IPS-20b (cell line): ENCODE results near the gene TST.
A peak's percentile ranks its signal among the peaks of the same experiment; 100 is the strongest.

Experiments
- H3K27ac ChIP-seq: one replicate; pipeline ENCODE4 v1.5.1; 2013; ENCODE audit warnings: low read length
- H3K27me3 ChIP-seq: 2 replicates; pipeline ENCODE4 v1.6.1; 2013; ENCODE audit warnings: mild to moderate bottlenecking, low read length, inconsistent platforms; ENCODE audit not compliant: insufficient read depth
- H3K36me3 ChIP-seq: 2 replicates; pipeline ENCODE4 v1.6.1; 2013; ENCODE audit warnings: low read depth, mild to moderate bottlenecking, inconsistent platforms, low read length, moderate library complexity; ENCODE audit not compliant: insufficient read depth
- H3K4me1 ChIP-seq: 2 replicates; pipeline ENCODE4 v1.6.1; 2013; ENCODE audit warnings: mild to moderate bottlenecking, control low read depth, inconsistent platforms, low read length, moderate library complexity; ENCODE audit not compliant: insufficient read depth
- H3K4me3 ChIP-seq: 2 replicates; pipeline ENCODE4 v1.5.1; 2013; ENCODE audit warnings: mild to moderate bottlenecking, low read length, inconsistent platforms
- H3K9ac ChIP-seq: 2 replicates; pipeline ENCODE4 v1.6.1; 2013; ENCODE audit warnings: low read depth, mild to moderate bottlenecking, inconsistent platforms, low read length, moderate library complexity
- H3K9me3 ChIP-seq: 2 replicates; pipeline ENCODE4 v1.6.1; 2013; ENCODE audit warnings: mild to moderate bottlenecking, low read depth, low read length, inconsistent platforms; ENCODE audit not compliant: insufficient read depth

The TST gene

DNA sequence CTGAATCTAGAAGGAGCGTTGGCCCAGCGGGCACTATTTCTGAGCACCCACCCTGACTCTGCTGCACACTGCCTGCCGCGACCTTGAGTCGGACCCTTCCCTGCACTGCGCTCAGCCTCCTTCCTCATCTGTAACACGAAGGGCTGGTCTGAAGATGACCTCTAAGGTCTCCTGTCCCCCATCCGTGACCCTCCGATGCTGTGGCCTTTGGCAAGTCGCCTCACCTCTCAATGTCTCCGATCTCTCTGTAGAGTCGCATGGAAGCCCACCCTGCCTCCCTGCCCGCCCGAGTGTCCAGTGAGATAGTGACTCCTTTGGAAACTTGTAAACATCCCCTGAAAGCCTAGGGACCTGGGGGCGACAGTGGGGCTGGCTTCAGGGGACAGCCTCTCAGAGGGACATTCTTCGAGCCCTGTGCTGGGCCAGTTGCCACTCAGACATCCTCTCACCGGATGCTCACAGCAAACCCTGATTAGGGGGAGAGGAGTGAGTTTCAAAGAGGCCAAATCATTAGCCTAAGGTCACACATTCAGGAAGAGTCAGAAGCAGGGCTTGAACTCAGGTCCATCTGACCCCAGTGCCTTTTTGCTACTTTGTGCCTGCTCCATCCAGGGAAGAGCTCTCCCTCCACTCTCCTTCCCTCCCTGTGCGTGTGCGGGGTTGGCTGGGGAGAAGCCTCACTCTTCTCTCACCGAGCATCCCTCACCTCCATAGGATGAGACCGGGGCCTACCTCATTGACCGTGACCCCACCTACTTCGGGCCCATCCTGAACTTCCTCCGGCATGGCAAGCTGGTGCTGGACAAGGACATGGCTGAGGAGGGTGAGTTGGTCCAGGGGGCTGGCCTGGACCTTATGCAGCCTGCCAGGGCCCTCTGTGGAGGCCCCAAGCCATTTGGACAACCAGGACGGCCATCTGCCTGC is 33.4 kb upstream of the TST start:
- H3K27ac ChIP-seq, result no peak overlapping the region
- H3K36me3 ChIP-seq, result peaks cover 20% of the 10 kb centered on the region; the same call in 1 of the 2 replicates
- no peaks in the 10 kb centered on the region for H3K9me3 ChIP-seq
- H3K27me3 ChIP-seq, result peaks cover 8% of the 10 kb centered on the region
- no peak overlapping the region for H3K9ac ChIP-seq
- no peaks in the 10 kb centered on the region for H3K4me1 ChIP-seq
- H3K4me3 ChIP-seq, result peak overlapping the region; percentile 82

DNA sequence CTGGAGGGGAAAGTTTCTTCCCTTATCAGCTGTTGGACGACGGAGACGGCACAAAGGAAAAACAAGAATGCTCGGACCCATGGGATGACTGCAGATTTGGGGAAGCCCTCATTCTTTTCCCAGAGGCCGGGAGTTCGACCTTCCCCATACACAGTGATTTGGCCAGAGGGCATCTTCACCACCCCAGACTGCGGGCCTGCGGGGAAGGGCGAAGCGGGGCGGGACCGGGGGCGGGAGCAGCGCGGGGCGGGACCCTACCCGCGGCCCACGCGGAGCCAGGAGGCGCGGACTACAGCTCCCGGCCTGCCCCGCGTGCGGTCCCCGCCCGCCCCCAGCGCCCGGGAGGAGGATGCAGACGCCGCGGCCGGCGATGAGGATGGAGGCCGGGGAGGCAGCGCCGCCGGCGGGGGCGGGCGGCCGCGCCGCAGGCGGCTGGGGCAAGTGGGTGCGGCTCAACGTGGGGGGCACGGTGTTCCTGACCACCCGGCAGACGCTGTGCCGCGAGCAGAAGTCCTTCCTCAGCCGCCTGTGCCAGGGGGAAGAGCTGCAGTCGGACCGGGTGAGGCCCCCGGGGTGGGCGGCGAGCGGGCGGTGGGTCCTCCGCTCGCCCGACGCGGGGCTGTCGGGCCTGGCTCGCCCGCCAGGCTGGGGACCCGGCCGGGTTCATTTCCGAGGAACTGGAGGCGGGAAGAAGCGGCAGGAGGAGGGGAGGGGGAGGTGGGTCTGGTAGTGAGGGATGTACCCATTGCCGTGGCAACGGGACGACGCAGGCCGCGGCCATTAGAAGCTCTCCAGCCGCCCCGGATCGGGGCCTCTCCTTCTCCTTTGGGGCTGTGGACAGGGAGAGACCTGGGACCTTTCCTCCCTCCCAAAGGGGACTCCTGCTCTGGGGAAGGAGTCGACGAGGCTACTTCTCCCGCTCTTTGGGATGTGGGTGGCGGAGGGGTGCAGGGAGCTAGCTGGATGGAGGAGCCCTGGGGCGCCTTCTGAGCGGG is 32.4 kb upstream of the TST start, which contains the start of gene KCTD17:
TSS of gene KCTD17 (plus strand) at position 352 of the 995 bp plus-strand sequence. CDS start at position 371, 19 bp downstream.
- Histone ChIP-seq H3K9me3 (no peaks in the 10 kb centered on the region), H3K4me1 (no peaks in the 10 kb centered on the region), H3K27me3 (peaks cover 8% of the 10 kb centered on the region), H3K4me3 (peak within 1 kb of the TSS; percentile 82), H3K27ac (no peak within 1 kb of the TSS), H3K9ac (peak within 1 kb of the TSS; percentile 65; the same call in 1 of the 2 replicates), H3K36me3 (peaks cover 15% of the 10 kb centered on the region; the same call in 1 of the 2 replicates)

DNA sequence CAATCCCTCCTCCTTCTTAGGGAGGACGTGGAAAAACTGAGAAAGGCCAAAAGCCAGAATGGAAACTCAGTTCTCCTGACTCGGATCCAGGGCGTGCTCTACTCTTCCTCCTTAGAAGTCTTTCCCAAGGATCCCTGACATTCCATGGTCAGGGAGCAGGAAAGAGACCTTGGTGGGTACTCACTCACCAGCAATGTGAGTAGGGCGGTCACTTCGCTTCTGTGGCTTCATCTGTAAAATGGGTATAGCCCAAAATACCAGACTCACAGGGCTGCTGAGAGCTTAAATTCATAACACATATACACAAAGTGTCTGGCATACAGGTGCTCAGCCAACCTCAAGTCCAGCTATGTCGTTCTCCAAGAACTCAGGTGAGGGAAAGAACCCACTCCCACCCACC is 31.7 kb upstream of the TST start:
- H3K36me3 ChIP-seq, result peaks cover 9% of the 10 kb centered on the region; the same call in 1 of the 2 replicates
- no peak overlapping the region for H3K9ac ChIP-seq
- no peaks in the 10 kb centered on the region for H3K4me1 ChIP-seq
- H3K27ac ChIP-seq, result no peak overlapping the region
- H3K27me3 ChIP-seq, result peaks cover 8% of the 10 kb centered on the region
- peak overlapping the region; percentile 82; the same call in 1 of the 2 replicates for H3K4me3 ChIP-seq
- H3K9me3 ChIP-seq, result no peaks in the 10 kb centered on the region

DNA sequence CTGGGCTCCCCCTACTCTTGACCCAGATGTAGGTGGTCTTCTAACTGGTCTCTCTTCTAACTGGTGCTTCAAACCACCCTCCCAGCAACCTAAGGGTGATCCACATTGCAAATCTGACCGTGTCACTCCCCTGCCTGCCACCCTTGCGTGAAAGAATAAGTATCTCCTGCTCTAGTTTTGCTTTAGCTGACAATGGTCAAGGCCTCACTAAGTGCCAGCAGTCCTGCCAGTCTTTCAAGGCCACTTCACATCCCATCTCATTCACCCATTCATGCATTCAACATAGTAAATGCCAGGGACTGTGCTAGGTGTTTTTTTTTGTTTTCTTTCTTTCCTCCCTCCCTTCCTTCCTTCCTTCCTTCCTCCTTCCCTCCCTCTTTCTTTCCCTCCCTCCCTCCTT is 30.0 kb upstream of the TST start:
- Histone ChIP-seq H3K27ac (no peak overlapping the region), H3K4me3 (no peak overlapping the region), H3K9ac (no peak overlapping the region), H3K27me3 (peaks cover 8% of the 10 kb centered on the region), H3K9me3 (no peaks in the 10 kb centered on the region), H3K36me3 (peaks cover 6% of the 10 kb centered on the region; the same call in 1 of the 2 replicates), H3K4me1 (no peaks in the 10 kb centered on the region)

DNA sequence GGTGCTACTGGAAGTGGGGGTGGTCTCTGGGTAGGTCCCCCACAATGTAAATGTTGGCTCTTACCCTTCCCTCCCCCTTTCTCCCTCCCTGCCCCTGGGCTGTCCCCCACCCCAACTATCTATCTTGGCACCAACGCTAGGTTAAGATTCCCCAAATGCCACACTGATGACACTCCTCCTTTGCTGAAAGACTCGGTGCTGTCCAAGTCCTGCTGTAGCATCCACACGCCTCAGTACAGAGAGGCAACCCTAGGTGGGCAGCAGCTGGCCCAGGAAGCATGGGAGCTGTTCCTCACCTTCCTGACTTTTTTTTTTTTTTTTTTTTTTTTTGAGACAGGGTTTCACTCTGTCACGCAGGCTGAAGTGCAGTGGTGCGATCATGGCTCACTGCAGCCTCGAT is 28.9 kb upstream of the TST start:
- no peaks in the 10 kb centered on the region for H3K36me3 ChIP-seq
- H3K4me3 ChIP-seq, result no peak overlapping the region
- H3K27ac ChIP-seq, result no peak overlapping the region
- no peak overlapping the region for H3K9ac ChIP-seq
- H3K4me1 ChIP-seq, result no peaks in the 10 kb centered on the region
- peaks cover 8% of the 10 kb centered on the region for H3K27me3 ChIP-seq
- H3K9me3 ChIP-seq, result no peaks in the 10 kb centered on the region

DNA sequence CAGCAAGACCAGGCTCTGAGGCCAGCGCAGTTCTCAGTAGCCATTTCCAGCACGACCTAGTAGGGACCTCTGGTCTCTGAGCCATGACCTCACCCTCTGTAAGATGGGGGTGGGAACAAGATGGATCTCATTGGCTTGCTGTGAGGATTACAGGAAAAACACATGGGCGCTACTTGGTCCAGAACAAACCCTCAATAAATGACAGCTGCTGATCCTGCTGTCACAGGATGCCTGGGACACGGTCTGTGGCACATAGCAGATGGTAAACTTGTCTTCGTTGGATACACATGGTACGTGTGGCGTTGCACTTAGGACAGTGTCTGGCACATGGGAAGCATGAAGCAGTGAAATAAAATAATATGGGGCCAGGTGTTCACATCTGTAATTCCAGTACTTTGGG is 27.8 kb upstream of the TST start:
- Histone ChIP-seq H3K27ac (no peak overlapping the region), H3K9ac (no peak overlapping the region), H3K27me3 (peaks cover 8% of the 10 kb centered on the region), H3K4me3 (no peak overlapping the region), H3K36me3 (no peaks in the 10 kb centered on the region), H3K4me1 (no peaks in the 10 kb centered on the region), H3K9me3 (no peaks in the 10 kb centered on the region)

DNA sequence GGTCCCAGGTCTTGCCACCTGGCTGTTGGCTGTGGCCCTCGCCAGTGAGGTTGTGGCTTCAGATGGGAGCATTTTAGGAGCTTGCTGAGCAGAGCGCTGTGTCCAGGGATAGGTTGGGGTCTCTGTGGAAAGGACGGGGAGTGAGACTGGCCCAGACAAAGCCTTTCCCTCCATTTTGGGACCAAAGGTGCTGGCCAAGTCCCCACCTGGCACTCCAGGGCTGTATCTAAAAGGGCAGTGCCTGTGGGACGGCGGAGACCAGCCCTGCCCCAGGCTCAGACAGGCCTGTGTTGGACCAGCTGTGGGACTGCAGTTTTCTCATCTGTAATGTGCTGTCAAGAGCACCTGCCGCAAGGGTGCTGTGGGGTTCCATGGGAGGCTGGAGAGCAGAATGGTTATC is 27.3 kb upstream of the TST start:
- Histone ChIP-seq H3K27ac (no peak overlapping the region), H3K9ac (no peak overlapping the region), H3K4me3 (no peak overlapping the region), H3K27me3 (peaks cover 8% of the 10 kb centered on the region), H3K9me3 (no peaks in the 10 kb centered on the region), H3K4me1 (no peaks in the 10 kb centered on the region), H3K36me3 (no peaks in the 10 kb centered on the region)

DNA sequence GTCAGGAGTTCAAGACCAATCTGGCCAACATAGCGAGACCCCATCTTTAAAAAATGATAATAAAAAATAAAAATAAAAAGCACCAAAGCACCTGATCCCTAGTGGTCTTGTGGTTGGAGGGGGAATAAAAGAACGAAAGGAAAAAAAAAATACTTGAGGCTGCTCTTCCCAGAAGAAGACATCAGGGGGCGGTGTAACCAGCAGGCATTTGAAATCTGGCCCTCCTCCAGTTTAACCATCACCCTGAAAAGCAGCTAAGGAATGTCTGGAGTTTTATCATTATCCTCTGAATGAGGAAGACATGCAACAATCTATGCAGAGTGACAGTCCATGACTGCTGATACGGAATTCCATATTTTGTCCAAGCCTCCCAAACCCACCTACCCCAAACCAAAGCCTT is 26.7 kb upstream of the TST start:
- Histone ChIP-seq H3K9ac (no peak overlapping the region), H3K4me3 (no peak overlapping the region), H3K36me3 (no peaks in the 10 kb centered on the region), H3K27ac (no peak overlapping the region), H3K4me1 (no peaks in the 10 kb centered on the region), H3K27me3 (peaks cover 7% of the 10 kb centered on the region), H3K9me3 (no peaks in the 10 kb centered on the region)

DNA sequence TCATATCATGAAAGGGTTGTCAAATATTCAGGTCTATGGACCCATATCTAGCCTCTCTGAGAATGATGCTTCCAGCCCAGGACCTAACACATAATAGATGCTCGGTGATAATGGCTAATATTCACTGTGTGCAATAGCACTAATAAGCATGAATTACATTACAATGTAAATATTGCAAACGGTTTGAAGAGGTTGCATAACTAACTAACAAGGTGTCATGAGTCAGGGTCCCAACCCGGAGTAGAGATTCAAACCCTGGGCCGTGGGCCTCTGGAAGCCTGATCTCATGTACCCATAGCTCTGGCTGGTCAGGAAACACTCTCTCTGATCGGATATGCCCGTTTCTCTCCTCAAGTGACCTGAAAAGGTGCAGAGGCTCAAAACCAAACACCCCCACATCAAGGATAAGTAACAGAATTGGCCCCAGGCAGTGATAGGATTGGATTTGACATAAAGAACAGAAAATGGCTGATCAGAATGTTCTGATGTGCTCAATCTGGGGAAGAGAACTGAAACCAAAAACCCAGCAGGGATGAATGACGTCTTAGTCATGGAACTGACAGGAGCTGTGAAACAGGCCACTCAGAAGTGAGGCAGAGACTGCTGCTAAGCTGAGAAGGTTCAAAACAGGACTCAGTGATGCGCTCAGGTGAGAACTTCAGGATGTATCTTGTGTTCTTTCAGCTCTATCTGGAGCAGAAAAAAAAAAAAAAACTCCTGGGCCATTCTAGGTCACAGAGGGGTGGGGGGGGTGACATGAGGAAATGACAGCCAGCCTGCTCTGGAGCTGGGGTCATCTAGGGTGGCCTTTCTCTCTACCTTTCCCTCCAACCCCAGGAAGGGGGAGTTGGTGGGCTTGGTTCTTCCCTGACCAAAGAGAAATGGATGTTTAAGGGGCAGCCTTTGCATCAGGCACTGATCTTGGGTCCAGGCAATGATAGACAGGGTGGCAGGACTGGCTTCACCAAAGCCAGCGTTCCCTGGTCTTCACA is 25.7 kb upstream of the TST start:
- no peaks in the 10 kb centered on the region; the same call in 1 of the 2 replicates for H3K27me3 ChIP-seq
- H3K4me1 ChIP-seq, result no peaks in the 10 kb centered on the region
- no peak overlapping the region for H3K9ac ChIP-seq
- no peak overlapping the region for H3K27ac ChIP-seq
- H3K9me3 ChIP-seq, result no peaks in the 10 kb centered on the region
- H3K36me3 ChIP-seq, result no peaks in the 10 kb centered on the region
- no peak overlapping the region for H3K4me3 ChIP-seq

DNA sequence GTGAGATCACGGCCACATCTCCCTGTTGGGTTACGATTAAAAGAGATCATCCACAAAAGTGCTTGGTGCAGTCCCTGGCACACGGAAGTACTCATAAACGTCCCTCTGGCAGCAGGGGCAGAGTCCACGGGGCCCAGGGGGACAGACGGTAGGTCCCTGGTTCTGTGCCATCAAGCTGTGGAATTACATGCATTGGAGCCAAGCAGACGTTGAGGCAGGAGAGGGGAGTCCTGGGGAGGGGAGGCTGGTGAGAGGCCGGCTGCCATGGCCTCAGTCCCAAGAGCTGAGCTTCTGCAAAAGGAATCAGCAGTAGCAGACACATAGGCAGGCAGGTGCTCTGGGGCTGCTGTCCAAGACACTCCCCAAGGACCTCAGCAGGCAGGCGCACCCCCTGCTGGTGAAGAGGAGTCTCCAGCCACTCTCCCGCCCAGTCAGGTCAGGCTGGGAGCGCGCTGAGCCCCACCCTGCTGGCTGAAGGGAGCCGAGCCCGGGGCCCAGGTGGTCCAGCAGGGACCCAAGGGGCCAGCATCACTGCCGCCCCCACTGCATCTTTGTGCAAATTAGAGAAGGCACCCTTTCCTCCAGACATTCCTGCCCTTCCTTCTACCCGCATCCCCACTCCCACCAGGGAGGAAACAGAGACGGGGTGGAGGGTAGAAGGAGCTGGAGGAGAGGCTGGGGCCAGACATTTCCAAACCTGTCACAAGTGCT is 24.7 kb upstream of the TST start:
- H3K9me3 ChIP-seq, result no peaks in the 10 kb centered on the region
- no peak overlapping the region for H3K27ac ChIP-seq
- no peaks in the 10 kb centered on the region for H3K36me3 ChIP-seq
- H3K27me3 ChIP-seq, result no peaks in the 10 kb centered on the region; the same call in 1 of the 2 replicates
- H3K9ac ChIP-seq, result no peak overlapping the region
- no peaks in the 10 kb centered on the region for H3K4me1 ChIP-seq
- H3K4me3 ChIP-seq, result no peak overlapping the region
